Measurements from ENCODE around the gene ZG16B. TPM values are rescaled to one million over a fixed set of nuclear protein-coding genes. Genes with fewer than 3 reads are reported as not detected.
A peak's percentile ranks its signal among the peaks of the same experiment; 100 is the strongest.

Gene ZG16B
- total and polyA plus RNA-seq, 9 donors, result 0.28 to 1.8 (median 0.45) TPM; not detected in 3

DNA sequence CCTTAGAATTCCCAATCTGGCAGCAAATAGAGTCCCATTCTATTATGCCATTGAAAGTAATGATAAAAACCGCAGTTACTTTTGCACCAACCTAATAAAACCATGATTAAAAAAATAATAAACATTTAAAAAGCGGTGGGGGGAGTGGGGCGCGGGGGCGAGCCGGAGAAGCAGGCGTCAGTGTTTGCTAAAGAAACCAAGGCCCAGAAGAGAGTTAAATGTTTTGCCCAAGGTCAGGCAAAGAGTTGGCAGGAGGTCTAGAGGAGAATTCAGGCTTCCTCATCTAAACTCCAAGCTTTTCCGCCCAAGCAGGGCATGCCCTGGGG is 37.5 kb downstream of the ZG16B start:
- H3K4me3 ChIP-seq, result peak overlapping the region; percentile 61
- peaks cover 3% of the 10 kb centered on the region for H3K4me1 ChIP-seq (ENCODE audit: insufficient read depth)
- H3K27ac ChIP-seq, result peak overlapping the region in 1 of 2 donors; percentile 85
- no peaks in the 10 kb centered on the region for H3K36me3 ChIP-seq
- TF ChIP-seq EP300 (IDR thresholded peaks at IDR 0.05) (no peak), POLR2A (IDR thresholded peaks at IDR 0.05) (no peak)
- TF ChIP-seq, protein P1, sequence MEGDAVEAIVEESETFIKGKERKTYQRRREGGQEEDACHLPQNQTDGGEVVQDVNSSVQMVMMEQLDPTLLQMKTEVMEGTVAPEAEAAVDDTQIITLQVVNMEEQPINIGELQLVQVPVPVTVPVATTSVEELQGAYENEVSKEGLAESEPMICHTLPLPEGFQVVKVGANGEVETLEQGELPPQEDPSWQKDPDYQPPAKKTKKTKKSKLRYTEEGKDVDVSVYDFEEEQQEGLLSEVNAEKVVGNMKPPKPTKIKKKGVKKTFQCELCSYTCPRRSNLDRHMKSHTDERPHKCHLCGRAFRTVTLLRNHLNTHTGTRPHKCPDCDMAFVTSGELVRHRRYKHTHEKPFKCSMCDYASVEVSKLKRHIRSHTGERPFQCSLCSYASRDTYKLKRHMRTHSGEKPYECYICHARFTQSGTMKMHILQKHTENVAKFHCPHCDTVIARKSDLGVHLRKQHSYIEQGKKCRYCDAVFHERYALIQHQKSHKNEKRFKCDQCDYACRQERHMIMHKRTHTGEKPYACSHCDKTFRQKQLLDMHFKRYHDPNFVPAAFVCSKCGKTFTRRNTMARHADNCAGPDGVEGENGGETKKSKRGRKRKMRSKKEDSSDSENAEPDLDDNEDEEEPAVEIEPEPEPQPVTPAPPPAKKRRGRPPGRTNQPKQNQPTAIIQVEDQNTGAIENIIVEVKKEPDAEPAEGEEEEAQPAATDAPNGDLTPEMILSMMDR (IDR thresholded peaks at IDR 0.05), result no peak
- H3K9me3 ChIP-seq, result no peaks in the 10 kb centered on the region
- 10 to 34% (median 14%) methylated on average over 8 of the region's 8 CpGs for WGBS, 3 donors
- H3K27me3 ChIP-seq, result no peaks in the 10 kb centered on the region
- intact Hi-C loops (cut with DNase I), result loop anchor here in 1 of 4 donors (5.0 kb wide), 1 partner anchor 65 kb away; no protein-coding TSS in a partner anchor
- no peak for DNase-seq

DNA sequence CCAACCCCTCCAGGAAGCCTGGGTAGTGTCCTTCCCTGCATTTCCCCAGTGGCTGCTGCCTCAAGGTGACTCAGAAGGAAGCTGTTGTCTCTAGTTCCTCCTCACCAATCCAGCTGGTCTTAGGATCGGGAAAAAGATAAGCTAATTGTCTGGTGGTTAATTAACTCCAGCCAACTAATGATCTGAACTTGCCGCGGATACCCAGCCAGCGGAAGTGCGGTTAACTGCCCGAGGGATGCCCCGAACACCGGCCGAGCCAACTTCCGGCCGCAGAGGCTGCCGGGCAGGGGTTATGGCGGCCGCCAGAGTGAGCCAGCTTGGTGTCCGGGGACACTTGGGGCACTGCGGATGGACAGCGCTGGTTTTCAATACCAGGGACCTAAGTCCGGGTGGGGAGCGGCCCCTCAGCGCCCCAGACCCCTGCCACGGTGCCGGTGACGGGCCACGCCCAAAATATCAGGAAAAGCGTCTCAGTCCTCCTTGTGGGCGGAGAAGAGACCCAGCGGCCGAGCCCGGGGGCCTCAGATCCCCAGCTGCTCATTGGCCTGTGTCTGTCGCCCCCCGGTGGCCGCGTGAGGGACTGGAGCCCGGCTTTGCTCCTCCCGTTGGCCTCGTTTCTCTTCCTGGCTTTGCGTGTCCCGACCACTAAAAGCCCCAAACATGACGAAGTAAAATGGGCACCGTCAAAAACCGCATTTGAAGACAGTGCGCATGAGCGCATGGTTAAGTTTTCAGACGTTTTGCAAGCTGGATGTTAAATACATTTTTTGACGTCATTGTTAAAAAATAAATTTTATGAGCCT is 38.1 kb downstream of the ZG16B start:
- Histone ChIP-seq H3K4me3 (peak overlapping the region; percentile 61), H3K9me3 (no peaks in the 10 kb centered on the region), H3K27ac (peak overlapping the region in 1 of 2 donors; percentile 85), H3K36me3 (no peaks in the 10 kb centered on the region), H3K4me1 (ENCODE audit: insufficient read depth) (peaks cover 3% of the 10 kb centered on the region), H3K27me3 (no peaks in the 10 kb centered on the region)
- intact Hi-C loops (cut with DNase I), result loop anchor here in 1 of 4 donors (5.0 kb wide), 1 partner anchor 64 kb away; no protein-coding TSS in a partner anchor
- 0 to 1% (median 1%) methylated on average over 41 to 45 of the region's 45 CpGs for WGBS, 3 donors
- DNase-seq, result peak; percentile 87 to 96 (median 93)
- no peak for TF ChIP-seq EP300 (IDR thresholded peaks at IDR 0.05)
- peak; percentile 49 for TF ChIP-seq POLR2A (IDR thresholded peaks at IDR 0.05)
- TF ChIP-seq, protein P1 (IDR thresholded peaks at IDR 0.05), result peak; percentile 95 to 96 (median 95)

DNA sequence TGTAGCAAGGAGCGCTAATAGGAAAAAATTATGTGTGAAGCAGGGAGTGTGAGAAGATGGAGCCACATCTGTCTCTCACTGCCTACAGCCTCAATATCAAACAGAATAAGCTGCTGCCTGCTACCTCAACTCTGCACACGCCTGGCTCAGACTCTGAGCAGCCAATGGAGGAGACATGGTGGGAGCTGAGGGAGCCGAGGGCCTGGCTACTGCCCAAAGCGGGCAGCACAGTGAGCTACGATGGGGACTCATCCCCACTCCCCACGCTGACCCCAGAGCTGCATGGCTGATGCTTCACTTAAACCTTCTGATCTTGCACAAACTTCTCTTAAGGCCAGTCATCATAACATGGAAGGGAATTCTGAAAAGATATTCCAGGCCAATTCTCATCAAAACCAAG is 41.8 kb downstream of the ZG16B start:
- DNase-seq, result no peak
- Histone ChIP-seq H3K4me3 (no peak overlapping the region), H3K9me3 (no peaks in the 10 kb centered on the region), H3K36me3 (no peaks in the 10 kb centered on the region), H3K27ac (no peak overlapping the region), H3K27me3 (no peaks in the 10 kb centered on the region), H3K4me1 (ENCODE audit: insufficient read depth) (peaks cover 5% of the 10 kb centered on the region)
- TF ChIP-seq EP300 (IDR thresholded peaks at IDR 0.05) (no peak), POLR2A (IDR thresholded peaks at IDR 0.05) (no peak)
- TF ChIP-seq, protein P1 (IDR thresholded peaks at IDR 0.05), result no peak
- 67 to 75% (median 71%) methylated on average over 6 of the region's 6 CpGs for WGBS, 3 donors
- intact Hi-C loops (cut with DNase I), result loop anchor here in 2 of 4 donors (5.0 kb wide), 2 partner anchors 40 to 45 kb away; partner anchors contain the start of gene FLYWCH1 (in 1 of the 2)

DNA sequence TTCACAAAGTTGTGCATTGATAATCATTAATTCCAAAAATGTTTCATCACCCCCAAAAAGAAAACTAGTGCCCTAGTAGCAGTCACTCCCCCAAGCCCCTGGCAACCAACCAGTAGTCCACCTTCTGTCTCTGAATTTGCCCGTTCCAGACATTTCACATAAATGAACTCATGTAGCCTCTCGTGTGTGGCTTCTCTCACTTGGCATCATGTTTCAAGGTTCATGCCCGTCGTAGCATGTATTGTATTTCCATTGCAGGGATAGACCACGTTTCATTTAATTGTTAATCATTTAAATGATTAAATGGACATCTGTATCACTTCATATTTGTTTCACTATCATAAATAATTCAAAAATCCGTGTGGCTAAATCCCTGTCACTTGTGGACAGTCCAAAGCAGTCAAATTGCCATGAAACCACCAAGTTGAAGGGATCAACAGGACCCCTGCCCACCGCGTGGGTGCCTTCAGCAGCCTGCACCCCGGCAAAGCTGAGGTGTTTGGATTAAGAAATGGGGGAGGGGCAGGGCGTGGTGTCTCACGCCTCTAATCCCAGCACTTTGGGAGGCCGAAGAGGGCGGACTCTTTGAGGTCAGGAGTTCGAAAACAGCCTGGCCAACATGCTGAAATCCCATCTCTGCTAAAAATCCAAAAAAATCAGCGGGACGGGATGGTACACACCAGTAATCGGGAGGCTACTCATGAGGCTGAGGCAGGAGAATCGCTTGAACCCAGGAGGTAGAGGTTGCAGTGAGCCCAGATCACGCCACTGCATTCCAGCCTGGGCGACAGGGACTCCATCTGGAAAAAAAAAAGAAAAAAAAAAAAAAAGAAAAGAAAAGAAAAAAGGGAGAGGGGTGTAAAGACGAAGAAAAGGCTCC is 44.2 kb downstream of the ZG16B start:
- Histone ChIP-seq H3K4me1 (ENCODE audit: insufficient read depth) (peaks cover 2% of the 10 kb centered on the region), H3K27me3 (no peaks in the 10 kb centered on the region), H3K27ac (no peak overlapping the region), H3K4me3 (no peak overlapping the region), H3K36me3 (no peaks in the 10 kb centered on the region), H3K9me3 (no peaks in the 10 kb centered on the region)
- TF ChIP-seq POLR2A (IDR thresholded peaks at IDR 0.05), result no peak
- TF ChIP-seq, protein P1 (IDR thresholded peaks at IDR 0.05), result no peak
- TF ChIP-seq EP300 (IDR thresholded peaks at IDR 0.05), result no peak
- WGBS, 3 donors, result 48 to 56% (median 55%) methylated on average over 21 of the region's 21 CpGs
- intact Hi-C loops (cut with DNase I), result loop anchor here in 3 of 4 donors (2.0 to 5.0 kb wide), 3 partner anchors 38 to 45 kb away; partner anchors contain the start of gene FLYWCH1 (in 1 of the 3)
- DNase-seq, result no peak

Measured in ovary (tissue), 9 donors.